Stimulated activated CD4-positive, alpha-beta T cell treated with anti-CD3 and anti-CD28 coated beads, Interleukin-4, amount 100 ng/mL, for 1 hour (primary cell): ENCODE data around the gene VPS37B.
A peak's percentile ranks its signal among the peaks of the same experiment; 100 is the strongest.
"Not testable (repeated sequence)": the region's sequence is repeated elsewhere in the genome, so short reads cannot be mapped to it uniquely, and the experiment has no call there.

Source experiments
- DNase-seq: peaks from one replicate; pipeline ENCODE4 v3.0.0-alpha.2; 2020

The VPS37B gene

GRCh38 chr12:122880155-122880667 lies 15.7 kb downstream of the VPS37B start:
- DNase-seq = no peak

- no peak for DNase-seq
Observed at GRCh38 chr12:122878780-122879612, 16.9 kb downstream of the VPS37B start.

DNA sequence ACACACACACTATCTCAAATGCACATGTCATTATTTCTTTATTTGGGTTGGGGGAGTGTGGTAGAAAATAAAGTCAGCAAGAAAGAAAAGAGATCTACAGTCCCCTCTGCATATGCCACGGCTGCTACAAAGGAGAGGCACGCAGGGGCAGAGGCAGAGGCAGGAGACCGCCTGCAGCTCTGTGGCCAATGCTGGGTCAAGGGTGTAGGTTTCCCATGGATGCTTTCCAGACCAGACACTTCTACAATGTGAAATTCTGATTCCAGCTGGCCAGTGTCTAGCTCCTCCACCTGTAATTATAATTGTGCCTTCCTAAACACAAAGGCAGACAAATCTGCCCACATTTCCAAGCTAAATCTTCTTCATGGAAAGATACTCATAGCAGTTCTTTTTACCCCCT lies 19.2 kb downstream of the VPS37B start:
- no peak for DNase-seq

- not testable (repeated sequence) for DNase-seq
Observed at GRCh38 chr12:122876281-122876680, 19.6 kb downstream of the VPS37B start.

GRCh38 chr12:122875590-122876220 lies 20.2 kb downstream of the VPS37B start:
- DNase-seq = no peak

DNA sequence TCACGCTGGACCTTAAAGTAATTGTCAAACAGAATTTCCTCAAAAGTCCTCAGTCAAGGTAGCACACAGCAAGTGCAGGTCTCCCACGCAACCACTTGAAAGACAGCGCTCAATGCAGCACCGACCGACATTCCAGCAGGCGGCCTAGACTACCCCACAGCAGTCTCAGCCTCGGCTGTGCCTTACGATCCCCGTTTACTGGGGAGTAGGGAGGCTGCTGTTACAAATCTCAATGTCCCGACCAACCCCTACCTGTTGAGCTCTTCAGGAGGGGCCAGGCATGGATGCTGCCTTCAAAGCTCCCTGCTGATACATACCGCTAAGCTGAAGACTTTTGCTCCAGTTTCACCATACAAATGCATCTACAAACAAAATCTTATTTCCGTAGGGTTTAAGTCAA lies 21.8 kb downstream of the VPS37B start:
- peak; percentile 52 for DNase-seq

- DNase-seq = no peak
Observed at GRCh38 chr12:122873540-122873939, 22.4 kb downstream of the VPS37B start.

GRCh38 chr12:122872815-122873361 lies 23.0 kb downstream of the VPS37B start:
- DNase-seq = no peak

GRCh38 chr12:122871851-122872780 lies 23.8 kb downstream of the VPS37B start:
- peak; percentile 54 for DNase-seq

DNA sequence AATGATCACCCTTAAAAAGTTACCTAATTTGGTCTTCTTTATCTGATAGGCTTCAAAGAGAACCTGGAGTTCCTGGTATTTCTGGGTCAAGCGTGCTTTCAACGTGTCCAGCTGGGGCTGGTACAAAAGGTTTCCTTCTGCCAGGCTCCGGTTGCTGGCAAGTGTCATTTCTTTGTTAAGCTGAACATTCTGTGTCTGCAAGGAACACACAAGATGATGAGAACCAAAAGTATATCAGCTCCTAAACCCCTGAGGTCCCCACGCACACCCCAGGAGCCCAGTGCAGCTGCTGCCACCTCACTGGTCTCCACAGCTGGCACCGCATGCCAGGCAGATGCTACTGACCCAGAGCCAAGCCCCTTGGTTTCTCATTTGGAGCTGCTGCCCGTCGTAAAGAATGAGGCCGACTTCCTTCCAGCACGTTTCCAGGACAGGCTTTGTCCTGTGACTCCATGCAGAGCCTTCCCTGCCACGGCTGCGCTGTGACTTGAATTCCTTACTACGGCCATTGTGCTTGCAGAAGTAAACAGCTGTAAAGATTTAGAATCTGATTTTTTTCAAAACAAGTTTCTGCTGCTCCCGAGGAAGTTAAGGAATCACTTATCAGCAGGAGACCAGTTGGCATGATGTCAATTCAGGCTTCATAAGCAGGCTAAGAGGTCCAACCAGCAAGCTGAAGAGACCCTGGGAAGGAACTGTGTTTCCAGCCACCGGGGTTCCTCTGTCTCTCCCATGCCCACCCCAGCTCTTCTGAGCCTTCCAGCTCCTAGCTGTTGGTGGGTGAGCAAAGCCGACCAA lies 24.9 kb downstream of the VPS37B start:
- no peak for DNase-seq

- no peak for DNase-seq
Observed at GRCh38 chr12:122870163-122870842, 25.6 kb downstream of the VPS37B start.

DNA sequence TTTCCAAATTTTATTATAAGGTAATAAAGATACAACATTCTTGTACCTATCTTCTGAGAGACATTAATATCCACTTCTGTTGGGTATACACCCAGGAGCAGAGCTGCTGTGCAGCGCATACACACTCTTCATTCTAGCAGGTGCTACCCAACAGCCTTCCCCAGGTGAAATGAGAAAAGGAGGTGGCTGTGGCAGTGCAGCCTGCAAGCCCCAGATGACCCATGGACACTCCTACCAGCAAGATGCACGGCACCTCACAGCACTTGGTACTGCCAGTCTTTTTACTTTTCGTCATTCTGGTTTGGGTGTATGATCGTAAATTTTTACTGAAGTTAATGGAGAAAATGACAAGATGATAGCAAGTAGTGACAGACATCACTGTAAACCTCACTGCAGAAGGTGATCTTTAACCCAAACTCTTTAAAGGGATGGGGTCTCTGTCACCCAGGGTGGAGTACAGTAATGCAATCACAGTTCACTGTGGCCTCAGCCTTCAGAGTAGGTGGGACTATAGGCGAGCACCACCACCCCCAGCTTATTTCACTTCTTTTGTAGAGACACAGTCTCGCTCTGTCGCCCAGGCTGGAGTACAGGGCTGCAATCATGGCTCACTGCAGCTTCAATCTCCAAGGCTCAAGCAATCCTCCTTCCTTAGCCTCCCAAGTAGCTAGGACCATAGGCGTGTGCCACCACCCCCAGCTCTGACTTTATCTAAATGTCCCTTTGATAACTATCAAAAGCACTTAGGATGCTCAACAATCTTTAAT lies 26.5 kb downstream of the VPS37B start:
- DNase-seq = no peak

GRCh38 chr12:122868471-122869177 lies 27.3 kb downstream of the VPS37B start:
- no peak for DNase-seq

- DNase-seq = peak; percentile 1
Observed at GRCh38 chr12:122867691-122868461, 28.0 kb downstream of the VPS37B start.

- DNase-seq = peak; percentile 0
Observed at GRCh38 chr12:122866950-122867607, 28.8 kb downstream of the VPS37B start.

DNA sequence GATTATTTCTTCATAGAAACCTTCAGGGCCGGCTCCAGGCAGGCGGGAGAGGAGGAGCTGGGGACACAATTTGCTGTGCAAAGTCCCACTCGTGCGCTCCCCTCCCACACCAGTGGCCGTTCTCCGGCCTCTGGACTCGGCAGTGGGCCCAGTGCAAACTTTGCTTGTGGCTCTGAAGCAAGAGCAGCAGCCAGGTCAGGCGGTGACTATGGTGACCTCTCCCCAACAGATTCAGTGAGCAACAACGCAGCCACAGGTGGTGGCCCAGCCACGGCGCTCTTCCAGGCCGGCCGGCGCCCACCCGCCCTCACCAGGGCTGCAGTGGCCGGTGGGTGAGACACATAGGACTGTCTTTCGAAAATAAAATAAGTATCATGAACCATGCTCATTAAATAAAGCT lies 29.5 kb downstream of the VPS37B start:
- DNase-seq = peak; percentile 1

DNA sequence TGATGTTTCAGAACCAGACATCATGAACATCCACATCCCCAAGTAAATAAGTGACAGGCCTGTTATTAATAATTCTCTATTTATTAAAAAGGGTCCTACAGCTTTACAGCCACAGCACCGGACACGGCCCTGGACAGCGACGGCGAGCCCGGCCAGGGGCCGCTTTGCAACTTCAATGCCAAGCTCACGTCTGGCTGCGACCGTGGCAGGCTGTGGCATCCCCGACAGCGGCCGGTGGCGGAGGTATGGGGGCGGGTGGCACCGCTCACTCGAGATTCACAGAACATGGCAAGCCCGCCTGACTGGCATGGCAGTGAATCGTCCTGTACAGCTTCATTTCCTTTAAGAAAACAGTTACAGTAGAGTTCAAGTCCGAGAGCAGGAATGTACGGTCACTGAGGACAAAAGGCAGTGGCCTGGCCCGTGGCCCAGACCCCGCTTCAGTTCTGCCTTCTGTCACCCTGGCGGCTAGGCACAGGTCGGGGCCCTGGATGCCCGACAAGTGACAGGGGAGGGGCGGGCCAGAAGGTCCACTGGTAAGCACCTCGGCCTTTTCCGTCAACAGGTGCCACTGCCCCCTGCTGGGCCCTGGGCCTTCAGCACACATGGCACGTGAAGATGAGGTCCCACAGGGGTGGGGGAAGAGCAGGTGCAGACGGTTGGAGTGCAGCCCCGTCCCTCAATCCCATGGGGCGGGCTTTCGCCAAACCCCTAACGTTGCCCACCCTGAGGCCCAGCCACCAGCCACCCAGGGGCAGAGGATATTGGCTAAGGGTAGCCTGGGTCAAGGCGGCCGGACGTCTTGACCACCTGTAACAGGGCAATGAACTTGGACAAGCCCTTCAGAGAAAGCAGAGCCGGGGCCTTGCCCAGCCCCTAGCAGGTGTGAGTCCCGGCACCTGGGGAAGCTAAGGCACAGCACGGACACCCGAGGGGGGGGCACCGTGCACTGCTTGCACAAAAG lies 30.4 kb downstream of the VPS37B start:
- no peak for DNase-seq
